Peyer's patch (tissue), 4 donors: Measurements from ENCODE around the gene GPSM1. TPM values are rescaled to one million over a fixed set of nuclear protein-coding genes. Genes with fewer than 3 reads are reported as not detected.
"Not testable (repeated sequence)": the region's sequence is repeated elsewhere in the genome, so short reads cannot be mapped to it uniquely, and the experiment has no call there.

Source experiments
- DNase-seq, 3 donors: peaks; one replicate each; pipeline ENCODE4 v3.0.0-alpha.2; 2017 to 2019
- H3K27ac ChIP-seq, 4 donors: fragments of 200-600 bp; sonication (generic); one replicate each; pipeline ENCODE4 v1.5.1; 2016 to 2019
- H3K27me3 ChIP-seq, 2 donors: fragments of 200-600 bp; sonication (generic); one replicate each; pipeline ENCODE4 v1.5.1; 2019
- H3K36me3 ChIP-seq, 3 donors: fragments of 200-600 bp; sonication (generic); one replicate each; pipeline ENCODE4 v1.5.1; 2016 to 2019
- H3K4me1 ChIP-seq, 4 donors: fragments of 200-600 bp; sonication (generic); one replicate each; pipeline ENCODE4 v1.5.1; 2016 to 2019
- H3K4me3 ChIP-seq, 4 donors: fragments of 200-600 bp; sonication (generic); 1 replicate in 3 of 4; 2 replicates in 1 of 4; pipeline ENCODE4 v1.5.1; 2016 to 2019; ENCODE audit warnings: mild to moderate bottlenecking in 1 of 4
- H3K9me3 ChIP-seq, 4 donors: fragments of 200-600 bp; sonication (generic); one replicate each; pipeline ENCODE4 v1.5.1; 2016 to 2019; ENCODE audit warnings: mild to moderate bottlenecking in 1 of 4
- CTCF ChIP-seq, 6 experiments: fragments of 450-650 bp in 4 of 6; fragments of 200-600 bp in 2 of 6; sonication (generic) in 1 of 6; IDR thresholded peaks; one replicate each; pipeline ENCODE4 v1.5.1; 2017 to 2019; ENCODE audit warnings: antibody characterized with exemption in 6 of 6, mild to moderate bottlenecking in 3 of 6, moderate library complexity in 1 of 6
- POLR2A ChIP-seq, 2 donors: fragments of 450-650 bp; IDR thresholded peaks; one replicate each; pipeline ENCODE4 v1.5.1; 2017; ENCODE audit warnings: antibody characterized with exemption in 2 of 2, mild to moderate bottlenecking in 2 of 2, moderate library complexity in 2 of 2
- total RNA-seq, 4 donors: library from RNA; depleted of rRNA; stranded (reverse); fragments of >200 nt; gene quantifications; one replicate each; pipeline ENCODE4 v1.1.0, GENCODE V29; 2016

The GPSM1 gene
- total RNA-seq, 4 donors from 2014 or later: 3.7 to 25.6 (median 6.0) TPM

- peaks cover 0 to 13% (median 1%) of the 10 kb centered on the region in 4 donors for H3K9me3 ChIP-seq
- no peak overlapping the region for H3K27ac ChIP-seq
- H3K27me3 ChIP-seq: no peaks in the 10 kb centered on the region
- TF ChIP-seq CTCF (IDR thresholded peaks at IDR 0.05) (no peak), POLR2A (IDR thresholded peaks at IDR 0.05) (no peak)
- DNase-seq: no peak
- H3K36me3 ChIP-seq: no peaks in the 10 kb centered on the region
- H3K4me1 ChIP-seq: no peaks in the 10 kb centered on the region
- H3K4me3 ChIP-seq: no peak overlapping the region
These were observed 8.5 kb upstream of the GPSM1 start for GRCh38 chr9:136318776-136319241.

DNA sequence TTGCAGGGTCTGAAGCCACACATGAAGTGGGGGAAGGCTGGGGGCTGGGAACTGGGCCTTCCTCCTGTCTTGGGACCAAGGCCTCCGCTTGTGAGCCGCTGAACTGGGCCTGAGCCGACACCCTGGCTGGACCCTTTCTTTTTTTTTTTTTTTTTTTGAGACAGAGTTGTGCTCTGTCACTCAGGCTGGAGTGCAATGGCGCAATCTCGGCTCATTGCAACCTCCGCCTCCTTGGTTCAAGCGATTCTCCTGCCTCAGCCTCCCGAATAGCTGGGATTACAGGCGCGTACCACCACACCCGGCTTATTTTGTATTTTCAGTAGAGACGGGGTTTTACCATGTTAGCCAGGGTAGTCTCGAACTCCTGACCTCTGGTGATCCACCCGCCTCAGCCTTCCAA is 8.1 kb upstream of the GPSM1 start:
- not testable (repeated sequence) for DNase-seq, H3K27me3 ChIP-seq, H3K27ac ChIP-seq, H3K4me3 ChIP-seq, H3K4me1 ChIP-seq, H3K36me3 ChIP-seq
- peaks cover 0 to 13% (median 1%) of the 10 kb centered on the region in 4 donors for H3K9me3 ChIP-seq

GRCh38 chr9:136319955-136320354 is 7.4 kb upstream of the GPSM1 start:
- H3K27ac ChIP-seq, H3K36me3 ChIP-seq, H3K4me1 ChIP-seq, DNase-seq, H3K27me3 ChIP-seq, H3K4me3 ChIP-seq, H3K9me3 ChIP-seq: not testable (repeated sequence)

DNA sequence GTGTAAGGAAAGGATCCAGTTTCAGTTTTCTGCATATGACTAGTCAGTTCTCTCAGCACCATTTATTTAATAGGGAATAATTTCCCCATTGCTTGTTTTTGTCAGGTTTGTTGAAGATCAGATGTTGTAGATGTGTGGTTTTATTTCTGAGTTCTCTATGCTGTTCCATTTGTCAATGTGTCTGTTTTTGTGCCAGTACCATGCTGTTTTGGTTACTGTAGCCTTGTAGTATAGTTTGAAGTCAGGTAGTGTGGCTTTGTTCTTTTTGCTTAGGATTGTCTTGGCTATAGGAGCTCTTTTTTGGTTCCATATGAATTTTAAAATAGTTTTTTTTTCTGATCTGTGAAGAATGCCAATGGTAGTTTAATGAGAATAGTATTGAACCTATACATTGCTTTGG is 6.4 kb upstream of the GPSM1 start:
- H3K36me3 ChIP-seq, H3K27ac ChIP-seq, H3K27me3 ChIP-seq, H3K4me3 ChIP-seq, H3K9me3 ChIP-seq, DNase-seq, H3K4me1 ChIP-seq: not testable (repeated sequence)

GRCh38 chr9:136321561-136321960 is 5.8 kb upstream of the GPSM1 start:
- no peaks in the 10 kb centered on the region for H3K27me3 ChIP-seq
- no peak overlapping the region for H3K27ac ChIP-seq
- no peak for DNase-seq
- no peaks in the 10 kb centered on the region for H3K9me3 ChIP-seq
- H3K36me3 ChIP-seq: no peaks in the 10 kb centered on the region
- TF ChIP-seq POLR2A (IDR thresholded peaks at IDR 0.05): no peak
- no peak for TF ChIP-seq CTCF (IDR thresholded peaks at IDR 0.05)
- H3K4me3 ChIP-seq: no peak overlapping the region
- H3K4me1 ChIP-seq: peaks cover 0 to 8% (median 1%) of the 10 kb centered on the region in 4 donors

DNA sequence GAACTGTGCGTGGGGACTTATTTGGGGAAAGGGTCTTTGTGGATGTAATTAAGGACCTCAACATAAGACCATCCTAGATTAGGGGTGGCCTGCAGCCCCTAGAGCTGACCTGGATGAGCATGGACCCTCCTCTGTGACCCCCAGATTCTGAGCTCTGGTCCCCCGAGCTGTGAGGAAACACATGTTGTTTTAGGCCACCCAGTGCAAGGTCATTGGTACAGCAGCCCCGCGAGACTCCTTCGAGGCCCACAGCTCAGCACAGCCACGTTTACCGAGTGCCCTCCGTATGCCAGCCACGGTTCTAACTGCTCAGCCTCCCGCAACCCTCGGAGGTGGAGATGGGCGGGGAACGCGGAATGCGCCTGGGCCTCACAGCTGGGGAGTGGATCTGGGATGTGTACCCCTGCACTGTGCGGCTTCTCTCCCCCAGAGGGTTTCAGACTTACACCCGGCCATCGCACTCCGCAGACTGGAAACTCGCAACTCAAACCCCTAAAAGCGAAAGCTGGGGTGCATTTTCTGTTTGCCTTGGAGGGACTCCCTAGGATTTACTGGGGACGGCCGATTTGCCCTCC is 4.5 kb upstream of the GPSM1 start:
- no peaks in the 10 kb centered on the region for H3K36me3 ChIP-seq
- no peak overlapping the region for H3K27ac ChIP-seq
- no peak for TF ChIP-seq CTCF (IDR thresholded peaks at IDR 0.05)
- no peak for TF ChIP-seq POLR2A (IDR thresholded peaks at IDR 0.05)
- DNase-seq: no peak
- H3K4me1 ChIP-seq: peaks cover 0 to 14% (median 5%) of the 10 kb centered on the region in 4 donors
- no peaks in the 10 kb centered on the region for H3K27me3 ChIP-seq
- H3K4me3 ChIP-seq: no peak overlapping the region
- H3K9me3 ChIP-seq: no peaks in the 10 kb centered on the region

GRCh38 chr9:136323371-136323789 is 4.0 kb upstream of the GPSM1 start:
- Histone ChIP-seq H3K27ac (no peak overlapping the region), H3K4me3 (no peak overlapping the region), H3K36me3 (no peaks in the 10 kb centered on the region), H3K9me3 (no peaks in the 10 kb centered on the region), H3K4me1 (peaks cover 0 to 19% (median 8%) of the 10 kb centered on the region in 4 donors), H3K27me3 (no peaks in the 10 kb centered on the region)
- TF ChIP-seq POLR2A (IDR thresholded peaks at IDR 0.05) (no peak), CTCF (IDR thresholded peaks at IDR 0.05) (no peak)
- DNase-seq: no peak
